ENCODE results near the gene PFKP.

DNA sequence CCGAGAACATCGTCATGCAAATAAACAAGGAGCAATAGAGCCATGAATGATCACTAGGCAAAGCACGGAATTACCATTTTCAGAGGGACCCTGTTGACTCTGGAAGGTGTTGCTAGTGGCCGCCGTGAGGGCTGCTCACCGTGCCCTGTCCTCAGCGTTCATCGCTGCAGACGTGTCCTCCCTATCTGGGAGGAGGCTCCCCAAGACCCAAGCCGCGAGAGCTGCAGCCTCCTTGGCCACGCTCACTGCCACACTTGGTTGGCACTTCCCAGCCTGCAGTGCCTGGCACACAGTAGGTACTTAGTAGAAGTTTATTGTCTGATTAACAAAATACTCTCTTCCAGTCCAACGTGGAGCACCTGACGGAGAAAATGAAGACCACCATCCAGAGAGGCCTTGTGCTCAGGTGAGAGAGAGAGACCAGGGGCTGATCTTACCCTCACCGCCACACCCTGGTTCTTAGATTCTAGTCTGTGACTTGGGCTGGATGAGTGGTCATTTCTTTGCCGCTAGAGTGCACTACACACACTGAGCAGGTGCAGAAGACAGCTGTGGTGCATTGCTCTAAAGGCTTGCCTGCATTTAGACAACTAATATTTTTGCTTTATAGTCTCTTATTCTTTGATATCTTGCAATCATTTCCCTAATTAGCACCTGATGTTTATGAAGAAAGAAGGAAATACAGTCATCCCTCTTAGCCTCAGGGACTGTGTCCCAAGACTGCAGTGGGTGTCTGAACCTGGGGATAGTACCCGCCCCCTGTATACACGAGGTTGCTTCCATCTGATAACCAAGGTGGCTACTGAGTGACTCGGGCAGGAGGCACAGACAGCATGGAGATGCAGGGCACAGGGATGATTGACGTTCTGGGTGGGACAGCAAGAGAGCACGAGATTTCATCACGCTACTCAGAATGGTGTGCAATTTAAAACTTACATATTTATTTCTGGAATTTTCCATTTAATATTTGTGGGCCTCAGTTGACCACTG, 65.0 kb downstream of the PFKP start:
- TF ChIP-seq, protein P1, sequence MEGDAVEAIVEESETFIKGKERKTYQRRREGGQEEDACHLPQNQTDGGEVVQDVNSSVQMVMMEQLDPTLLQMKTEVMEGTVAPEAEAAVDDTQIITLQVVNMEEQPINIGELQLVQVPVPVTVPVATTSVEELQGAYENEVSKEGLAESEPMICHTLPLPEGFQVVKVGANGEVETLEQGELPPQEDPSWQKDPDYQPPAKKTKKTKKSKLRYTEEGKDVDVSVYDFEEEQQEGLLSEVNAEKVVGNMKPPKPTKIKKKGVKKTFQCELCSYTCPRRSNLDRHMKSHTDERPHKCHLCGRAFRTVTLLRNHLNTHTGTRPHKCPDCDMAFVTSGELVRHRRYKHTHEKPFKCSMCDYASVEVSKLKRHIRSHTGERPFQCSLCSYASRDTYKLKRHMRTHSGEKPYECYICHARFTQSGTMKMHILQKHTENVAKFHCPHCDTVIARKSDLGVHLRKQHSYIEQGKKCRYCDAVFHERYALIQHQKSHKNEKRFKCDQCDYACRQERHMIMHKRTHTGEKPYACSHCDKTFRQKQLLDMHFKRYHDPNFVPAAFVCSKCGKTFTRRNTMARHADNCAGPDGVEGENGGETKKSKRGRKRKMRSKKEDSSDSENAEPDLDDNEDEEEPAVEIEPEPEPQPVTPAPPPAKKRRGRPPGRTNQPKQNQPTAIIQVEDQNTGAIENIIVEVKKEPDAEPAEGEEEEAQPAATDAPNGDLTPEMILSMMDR (IDR thresholded peaks at IDR 0.05; ENCODE audit: low read length), result no peak
- TF ChIP-seq EZH2 (optimal IDR thresholded peaks at IDR 0.05; ENCODE audit: low read depth, low read length), result no peak
- TF ChIP-seq EZH2phosphoT487 (IDR thresholded peaks at IDR 0.05; ENCODE audit: low read length), result no peak

Data from MM.1S (cell line).